GM23338 (cell line): ENCODE measurements around the gene PIP5K1C. TPM values are rescaled to one million over a fixed set of nuclear protein-coding genes. Genes with fewer than 3 reads are reported as not detected.

Experiments used
- ATAC-seq: fragments of 200-7000 bp; cut with Tn5 transposase; 3 replicates; pipeline ENCODE4 v1.9.1; 2020
- DNase-seq: peaks from one replicate; pipeline ENCODE4 v3.0.0-alpha.2; 2015; ENCODE audit warnings: low spot score
- H2AFZ ChIP-seq: fragments of 200-600 bp; sonication (generic); 2 replicates; pipeline ENCODE4 v1.8.0; 2016; ENCODE audit warnings: antibody characterized with exemption, mild to moderate bottlenecking, moderate library complexity
- H3F3A ChIP-seq: fragments of 200-600 bp; sonication (generic); replicated peaks from 2 replicates; pipeline ENCODE4 v1.8.0; 2017; ENCODE audit warnings: antibody characterized with exemption, mixed run types, low read depth
- H3K27ac ChIP-seq: fragments of 200-600 bp; sonication (generic); 2 replicates; pipeline ENCODE4 v1.6.1; 2016; ENCODE audit warnings: low read depth
- H3K27me3 ChIP-seq: fragments of 200-600 bp; sonication (generic); 2 replicates; pipeline ENCODE4 v1.8.0; 2016; ENCODE audit warnings: mild to moderate bottlenecking, mixed run types, moderate library complexity; ENCODE audit not compliant: insufficient read depth
- H3K36me3 ChIP-seq: fragments of 200-600 bp; sonication (generic); 2 replicates; pipeline ENCODE4 v1.8.0; 2016; ENCODE audit warnings: mild to moderate bottlenecking; ENCODE audit not compliant: insufficient read depth
- H3K4me1 ChIP-seq: fragments of 200-600 bp; sonication (generic); 2 replicates; pipeline ENCODE4 v1.8.0; 2016; ENCODE audit warnings: mild to moderate bottlenecking, moderate library complexity; ENCODE audit not compliant: insufficient read depth
- H3K4me2 ChIP-seq: fragments of 200-600 bp; sonication (generic); 2 replicates; pipeline ENCODE4 v1.7.1; 2017; ENCODE audit warnings: mixed run types
- H3K4me3 ChIP-seq: fragments of 200-600 bp; sonication (generic); 2 replicates; pipeline ENCODE4 v1.6.1; 2016; ENCODE audit warnings: mixed run types
- H3K79me2 ChIP-seq: fragments of 200-600 bp; sonication (generic); replicated peaks from 2 replicates; pipeline ENCODE4 v1.8.0; 2017; ENCODE audit warnings: mild to moderate bottlenecking; ENCODE audit not compliant: insufficient read depth
- H3K9me2 ChIP-seq: fragments of 200-600 bp; sonication (generic); 2 replicates; pipeline ENCODE4 v1.8.0; 2017; ENCODE audit not compliant: insufficient read depth
- H4K20me1 ChIP-seq: fragments of 200-600 bp; sonication (generic); replicated peaks from 2 replicates; pipeline ENCODE4 v1.8.0; 2017; ENCODE audit warnings: mild to moderate bottlenecking; ENCODE audit not compliant: insufficient read depth
- H3K27ac Mint-ChIP-seq: 2 replicates; pipeline ENCODE4 v1.8.0; 2020; ENCODE audit warnings: inconsistent platforms, mild to moderate bottlenecking, moderate library complexity, mixed read lengths
- H3K27me3 Mint-ChIP-seq: 3 replicates; pipeline ENCODE4 v1.8.0; 2022; ENCODE audit warnings: low read depth, mild to moderate bottlenecking, moderate library complexity, mixed read lengths, inconsistent platforms; ENCODE audit not compliant: insufficient read depth, poor library complexity
- H3K36me3 Mint-ChIP-seq: 3 replicates; pipeline ENCODE4 v1.8.0; 2021; ENCODE audit warnings: low read depth, mild to moderate bottlenecking, inconsistent platforms, moderate library complexity, mixed read lengths
- H3K4me1 Mint-ChIP-seq: 3 replicates; pipeline ENCODE4 v1.8.0; 2020; ENCODE audit warnings: mild to moderate bottlenecking, inconsistent platforms, mixed read lengths
- H3K4me3 Mint-ChIP-seq: 3 replicates; pipeline ENCODE4 v1.8.0; 2021; ENCODE audit warnings: moderate library complexity, mild to moderate bottlenecking, inconsistent platforms, mixed read lengths
- H3K9me3 Mint-ChIP-seq: 3 replicates; pipeline ENCODE4 v1.8.0; 2020; ENCODE audit warnings: moderate library complexity, mild to moderate bottlenecking, inconsistent platforms, mixed read lengths
- CREB1 ChIP-seq: fragments of 250-450 bp; sonication (Bioruptor Pico); IDR thresholded peaks from 2 replicates; pipeline ENCODE4 v1.5.0; 2020; ENCODE audit warnings: low read depth, mild to moderate bottlenecking, moderate library complexity
- CTCF ChIP-seq, 2 experiments: fragments of 200-600 bp in 1 of 2; sonication (generic) in 1 of 2; conservative IDR thresholded peaks; 2 replicates each; pipeline versions ENCODE4 v1.5.1 to v1.6.1; 2016 to 2017; ENCODE audit warnings: antibody characterized with exemption in 2 of 2, low read depth in 2 of 2, mild to moderate bottlenecking in 2 of 2, moderate library complexity in 1 of 2
- ETS1 ChIP-seq: IDR thresholded peaks from 2 replicates; pipeline ENCODE4 v1.6.1; 2016; ENCODE audit warnings: antibody characterized with exemption
- EZH2 ChIP-seq: fragments of 200-600 bp; sonication (generic); IDR thresholded peaks from one replicate; pipeline ENCODE4 v1.8.0; 2017; ENCODE audit warnings: antibody characterized with exemption, mild to moderate bottlenecking, low read depth; ENCODE audit not compliant: unreplicated experiment
- JUNB ChIP-seq: IDR thresholded peaks from one replicate; pipeline ENCODE4 v1.6.1; 2016; ENCODE audit warnings: antibody characterized with exemption; ENCODE audit not compliant: unreplicated experiment
- NANOG ChIP-seq: IDR thresholded peaks from 2 replicates; pipeline ENCODE4 v1.6.1; 2016; ENCODE audit warnings: antibody characterized with exemption, borderline replicate concordance
- POLR2AphosphoS5 ChIP-seq: IDR thresholded peaks from 2 replicates; pipeline ENCODE4 v1.6.1; 2016; ENCODE audit warnings: antibody characterized with exemption, low read depth
- REST ChIP-seq: IDR thresholded peaks from one replicate; pipeline ENCODE4 v1.6.1; 2018; ENCODE audit warnings: antibody characterized with exemption; ENCODE audit not compliant: unreplicated experiment
- STAT1 ChIP-seq: IDR thresholded peaks from one replicate; pipeline ENCODE4 v1.6.1; 2016; ENCODE audit warnings: antibody characterized with exemption; ENCODE audit not compliant: unreplicated experiment
- ZNF114 ChIP-seq: fragments of 250-450 bp; sonication (Bioruptor Pico); IDR thresholded peaks from 2 replicates; pipeline ENCODE4 v1.5.0; 2020; ENCODE audit warnings: mild to moderate bottlenecking, moderate library complexity
- polyA plus RNA-seq: library from polyadenylated mRNA; unstranded; fragments of >200 nt; fragmentation: Nextera tagmentation; extraction: Ambion mirVana; gene quantifications from 2 replicates; pipeline ENCODE4 v1.2.1, GENCODE V29; 2016
- total RNA-seq: library from RNA; depleted of rRNA; stranded (reverse); fragments of >200 nt; shearing (Covaris generic); gene quantifications from 2 replicates; pipeline ENCODE4 v1.2.3, GENCODE V29; 2014

The PIP5K1C gene
- total and polyA plus RNA-seq, 2 experiments from 2014 or later: 11.8 to 46.7 TPM

GRCh38 chr19:3682286-3682685 is 18.0 kb downstream of the PIP5K1C start:
- H3K27ac Mint-ChIP-seq: no peak overlapping the region
- H3K4me2 ChIP-seq: peak overlapping the region; percentile 68; the same call in 1 of the 2 replicates
- no peaks in the 10 kb centered on the region for H3K36me3 ChIP-seq
- peaks cover 8% of the 10 kb centered on the region; the same call in 1 of the 2 replicates for H4K20me1 ChIP-seq
- H3K79me2 ChIP-seq: peaks cover 55% of the 10 kb centered on the region
- no peak for DNase-seq
- H3K27me3 ChIP-seq: no peaks in the 10 kb centered on the region
- ATAC-seq: no peak
- H3F3A ChIP-seq: peaks cover 18% of the 10 kb centered on the region
- H3K27ac ChIP-seq: no peak overlapping the region
- peaks cover 18% of the 10 kb centered on the region for H3K9me3 Mint-ChIP-seq
- no peak overlapping the region for H3K4me3 Mint-ChIP-seq
- H3K4me1 ChIP-seq: peaks cover 28% of the 10 kb centered on the region
- H2AFZ ChIP-seq: no peak overlapping the region
- peaks cover 30% of the 10 kb centered on the region for H3K4me1 Mint-ChIP-seq
- H3K9me2 ChIP-seq: no peaks in the 10 kb centered on the region
- H3K27me3 Mint-ChIP-seq: peaks cover 18% of the 10 kb centered on the region
- peaks cover 33% of the 10 kb centered on the region for H3K36me3 Mint-ChIP-seq
- no peak for TF ChIP-seq EZH2
- TF ChIP-seq JUNB: no peak
- no peak for TF ChIP-seq REST
- no peak for TF ChIP-seq ZNF114
- no peak overlapping the region for H3K4me3 ChIP-seq

- Mint-ChIP-seq H3K27me3 (peaks cover 17% of the 10 kb centered on the region), H3K36me3 (peaks cover 33% of the 10 kb centered on the region), H3K9me3 (peaks cover 18% of the 10 kb centered on the region), H3K4me1 (peaks cover 25% of the 10 kb centered on the region), H3K4me3 (no peak overlapping the region), H3K27ac (no peak overlapping the region)
- no peaks in the 10 kb centered on the region for H3K9me2 ChIP-seq
- no peaks in the 10 kb centered on the region for H3K36me3 ChIP-seq
- no peak overlapping the region for H3K4me3 ChIP-seq
- H3K27me3 ChIP-seq: no peaks in the 10 kb centered on the region
- H2AFZ ChIP-seq: no peak overlapping the region
- H3K4me1 ChIP-seq: peaks cover 22% of the 10 kb centered on the region
- H3K79me2 ChIP-seq: peaks cover 54% of the 10 kb centered on the region
- ATAC-seq (no peak), DNase-seq (no peak)
- H3K27ac ChIP-seq: no peak overlapping the region
- peak overlapping the region; percentile 68; the same call in 1 of the 2 replicates for H3K4me2 ChIP-seq
- peaks cover 3% of the 10 kb centered on the region; the same call in 1 of the 2 replicates for H4K20me1 ChIP-seq
- H3F3A ChIP-seq: peaks cover 13% of the 10 kb centered on the region
- no peak for TF ChIP-seq REST
- no peak for TF ChIP-seq STAT1
- TF ChIP-seq ETS1: no peak
- no peak for TF ChIP-seq CREB1 (CRISPR knock-in tag)
- no peak for TF ChIP-seq NANOG
- TF ChIP-seq POLR2AphosphoS5: no peak
- TF ChIP-seq JUNB: no peak
- no peak for TF ChIP-seq CTCF (conservative IDR thresholded peaks at IDR 0.05; ENCODE audit: low read depth in 2 of 2)
- no peak for TF ChIP-seq EZH2
- no peak for TF ChIP-seq ZNF114
These were observed 19.3 kb downstream of the PIP5K1C start for GRCh38 chr19:3680939-3681338.
